ENCODE data around the gene ORAI1.
"Not testable (repeated sequence)": the region's sequence is repeated elsewhere in the genome, so short reads cannot be mapped to it uniquely, and the experiment has no call there.

ORAI1 gene

GRCh38 chr12:121608301-121608700 lies 18.0 kb upstream of the ORAI1 start:
- DNase-seq: no peak

GRCh38 chr12:121610239-121611149 lies 15.8 kb upstream of the ORAI1 start:
- no peak for DNase-seq

- peak in 1 of 2 experiments; percentile 11 for DNase-seq
Observed at GRCh38 chr12:121611306-121611705, 15.0 kb upstream of the ORAI1 start.

DNA sequence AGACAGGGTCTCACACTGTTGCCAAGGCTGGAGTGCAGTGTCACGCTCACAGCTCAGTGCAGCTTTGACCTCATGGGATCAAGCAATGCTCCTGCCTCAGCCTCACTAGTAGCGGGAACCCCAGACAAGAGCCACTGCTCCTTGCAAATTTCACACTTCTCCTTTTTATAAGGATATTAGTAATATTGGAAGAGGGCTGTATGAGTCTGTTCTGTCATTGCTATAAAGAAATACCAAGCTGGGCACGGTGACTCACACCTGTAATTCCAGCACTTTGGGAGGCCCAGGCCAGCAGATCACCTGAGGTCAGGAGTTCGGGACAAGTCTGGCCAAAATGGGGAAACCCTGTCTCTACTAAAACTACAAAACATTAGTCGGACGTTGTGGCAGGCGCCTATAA lies 12.9 kb upstream of the ORAI1 start:
- no peak for DNase-seq

DNA sequence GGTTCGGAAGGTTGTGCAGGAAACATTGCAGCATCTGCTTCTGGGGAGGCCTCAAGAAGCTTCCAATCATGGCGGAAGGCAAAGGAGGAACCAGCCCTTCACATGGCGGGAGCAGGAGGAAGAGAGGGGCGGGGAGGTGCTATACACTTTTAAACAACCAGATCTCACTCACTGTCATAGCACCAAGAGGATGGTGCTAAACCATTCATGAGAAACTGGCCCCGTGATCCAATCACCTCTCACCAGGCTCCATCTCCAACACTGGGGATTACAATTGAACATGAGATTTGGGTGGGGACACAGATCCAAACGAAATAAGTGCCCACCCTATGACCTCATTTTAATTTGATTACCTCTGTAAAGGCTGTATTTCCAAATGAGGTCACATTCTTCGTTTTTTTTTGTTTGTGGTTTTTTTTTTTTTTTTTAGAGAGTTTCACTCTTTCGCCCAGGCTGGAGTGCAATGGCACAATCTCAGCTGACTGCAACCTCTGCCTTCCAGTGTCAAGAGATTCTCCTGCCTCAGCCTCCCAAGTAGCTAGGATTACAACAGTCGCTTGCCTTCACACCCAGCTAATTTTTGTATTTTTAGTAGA lies 11.4 kb upstream of the ORAI1 start:
- DNase-seq: no peak

GRCh38 chr12:121618659-121619233 lies 7.6 kb upstream of the ORAI1 start:
- DNase-seq: no peak

DNA sequence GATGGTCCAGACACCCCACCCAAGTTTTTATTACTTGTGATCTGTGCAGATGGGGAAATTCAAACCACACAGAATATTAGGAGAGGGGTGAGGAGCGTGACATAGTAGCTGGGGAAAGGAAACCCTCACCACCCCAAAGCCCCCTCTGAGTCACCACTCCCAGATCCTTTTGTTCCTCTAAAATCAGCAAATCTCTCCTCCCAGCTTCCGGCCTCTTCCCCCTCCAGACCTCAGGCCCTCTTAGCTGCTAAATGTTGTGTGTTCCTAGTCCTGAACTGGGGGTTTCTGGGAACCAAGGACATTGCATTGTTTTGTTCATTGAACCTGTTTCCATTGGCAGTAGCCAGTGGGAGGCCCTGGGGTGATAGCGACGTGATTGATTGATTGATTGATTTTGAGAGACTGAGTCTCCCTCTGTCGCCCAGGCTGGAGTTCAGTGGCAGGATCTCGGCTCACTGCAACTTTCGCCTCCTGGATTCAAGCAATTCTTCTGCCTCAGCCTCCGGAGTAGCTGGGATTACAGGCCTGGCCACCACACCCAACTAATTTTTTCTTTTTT lies 5.9 kb upstream of the ORAI1 start:
- DNase-seq: no peak

- DNase-seq: peak; percentile 90 to 93
Observed at GRCh38 chr12:121626853-121627640, 717 bp downstream of the ORAI1 start.

DNA sequence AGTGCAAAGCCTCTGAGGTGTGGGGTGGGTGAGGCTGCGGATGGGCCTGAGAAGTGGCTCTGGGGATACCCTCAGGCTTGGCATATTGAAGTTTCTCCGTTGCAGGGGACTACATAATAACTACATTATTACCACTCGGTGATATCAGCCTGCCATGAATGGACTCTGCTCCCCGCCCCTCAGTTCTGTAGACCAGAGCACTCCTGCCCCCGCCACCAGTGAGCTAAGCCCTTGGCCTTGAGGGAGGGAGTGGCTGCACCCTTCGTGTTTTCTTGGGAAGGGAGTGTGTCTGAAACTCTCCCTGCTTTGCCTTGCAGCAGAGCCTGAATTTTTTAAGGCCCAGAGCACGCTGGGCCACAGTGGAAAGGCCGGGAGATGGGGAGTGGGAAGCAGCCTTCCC lies 1.7 kb downstream of the ORAI1 start:
- DNase-seq: no peak

- no peak for DNase-seq
Observed at GRCh38 chr12:121628536-121628935, 2.2 kb downstream of the ORAI1 start.

DNA sequence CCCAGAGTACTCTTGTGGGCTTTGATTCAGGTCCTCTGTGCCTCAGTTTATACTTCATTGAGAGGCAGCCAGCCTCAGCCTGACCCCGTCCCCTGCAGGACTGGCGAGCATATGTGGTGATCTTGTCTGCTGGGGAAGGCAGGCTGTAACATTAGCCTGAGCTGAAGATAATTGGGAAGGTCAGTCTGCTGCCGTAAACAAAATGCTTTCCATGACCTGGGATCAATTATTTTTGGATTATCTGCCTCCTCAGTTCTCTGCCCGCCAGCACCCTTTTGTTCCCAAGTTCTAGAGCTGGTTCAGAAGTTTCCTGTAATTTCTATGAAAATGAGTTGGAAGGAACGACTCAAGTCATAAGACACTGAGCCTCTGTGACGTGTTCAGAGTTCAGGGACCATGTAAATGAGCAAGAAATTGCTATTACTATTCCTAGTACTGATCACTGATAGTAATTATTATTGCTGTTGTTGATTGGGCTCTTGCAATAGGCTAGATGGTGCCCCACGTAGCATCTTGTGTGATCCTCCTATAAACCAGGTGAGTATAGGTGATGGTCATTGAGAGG lies 4.5 kb downstream of the ORAI1 start:
- no peak for DNase-seq

GRCh38 chr12:121632069-121632970 lies 6.0 kb downstream of the ORAI1 start:
- no peak for DNase-seq

DNA sequence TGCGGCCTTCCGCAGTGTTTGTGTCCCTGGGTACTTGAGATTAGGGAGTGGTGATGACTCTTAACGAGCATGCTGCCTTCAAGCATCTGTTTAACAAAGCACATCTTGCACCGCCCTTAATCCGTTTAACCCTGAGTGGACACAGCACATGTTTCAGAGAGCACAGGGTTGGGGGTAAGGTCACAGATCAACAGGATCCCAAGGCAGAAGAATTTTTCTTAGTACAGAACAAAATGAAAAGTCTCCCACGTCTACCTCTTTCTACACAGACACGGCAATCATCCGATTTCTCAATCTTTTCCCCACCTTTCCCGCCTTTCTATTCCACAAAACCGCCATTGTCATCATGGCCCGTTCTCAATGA lies 7.5 kb downstream of the ORAI1 start:
- not testable (repeated sequence) for DNase-seq

- DNase-seq: no peak
Observed at GRCh38 chr12:121634836-121635235, 8.5 kb downstream of the ORAI1 start.

DNA sequence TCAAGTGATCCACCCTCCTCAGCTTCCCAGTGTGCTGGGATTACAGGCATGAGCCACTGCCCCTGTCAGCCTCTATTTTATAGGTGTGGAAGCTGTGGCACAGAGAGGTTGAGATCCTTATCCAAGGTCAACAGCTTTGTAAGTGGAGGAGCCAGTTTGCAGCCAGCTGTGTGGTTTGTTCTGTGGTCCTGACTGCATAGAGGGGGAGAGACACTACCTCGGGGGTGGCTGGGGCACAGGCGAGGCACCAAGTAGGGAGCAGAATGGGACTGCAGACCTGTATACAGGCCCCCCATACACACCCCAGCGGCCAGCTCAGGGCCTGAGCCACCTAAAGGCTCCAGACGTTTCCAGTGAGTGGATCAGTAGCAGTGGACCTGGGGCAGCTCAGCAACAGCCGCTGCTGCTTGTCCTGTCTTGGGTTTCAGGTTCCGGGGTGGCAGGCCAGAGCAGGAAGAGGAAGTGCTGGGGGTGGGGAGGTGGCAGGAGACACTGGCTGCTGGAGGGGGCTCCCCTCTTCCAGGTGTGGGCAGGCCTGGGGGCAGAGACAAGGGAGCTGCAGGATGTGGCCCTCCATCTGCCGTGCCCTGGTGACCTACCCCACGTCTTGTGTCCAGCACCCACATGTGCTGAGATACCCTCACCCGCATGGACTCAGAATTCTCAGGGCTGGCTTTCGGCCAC lies 11.0 kb downstream of the ORAI1 start:
- no peak for DNase-seq

DNA sequence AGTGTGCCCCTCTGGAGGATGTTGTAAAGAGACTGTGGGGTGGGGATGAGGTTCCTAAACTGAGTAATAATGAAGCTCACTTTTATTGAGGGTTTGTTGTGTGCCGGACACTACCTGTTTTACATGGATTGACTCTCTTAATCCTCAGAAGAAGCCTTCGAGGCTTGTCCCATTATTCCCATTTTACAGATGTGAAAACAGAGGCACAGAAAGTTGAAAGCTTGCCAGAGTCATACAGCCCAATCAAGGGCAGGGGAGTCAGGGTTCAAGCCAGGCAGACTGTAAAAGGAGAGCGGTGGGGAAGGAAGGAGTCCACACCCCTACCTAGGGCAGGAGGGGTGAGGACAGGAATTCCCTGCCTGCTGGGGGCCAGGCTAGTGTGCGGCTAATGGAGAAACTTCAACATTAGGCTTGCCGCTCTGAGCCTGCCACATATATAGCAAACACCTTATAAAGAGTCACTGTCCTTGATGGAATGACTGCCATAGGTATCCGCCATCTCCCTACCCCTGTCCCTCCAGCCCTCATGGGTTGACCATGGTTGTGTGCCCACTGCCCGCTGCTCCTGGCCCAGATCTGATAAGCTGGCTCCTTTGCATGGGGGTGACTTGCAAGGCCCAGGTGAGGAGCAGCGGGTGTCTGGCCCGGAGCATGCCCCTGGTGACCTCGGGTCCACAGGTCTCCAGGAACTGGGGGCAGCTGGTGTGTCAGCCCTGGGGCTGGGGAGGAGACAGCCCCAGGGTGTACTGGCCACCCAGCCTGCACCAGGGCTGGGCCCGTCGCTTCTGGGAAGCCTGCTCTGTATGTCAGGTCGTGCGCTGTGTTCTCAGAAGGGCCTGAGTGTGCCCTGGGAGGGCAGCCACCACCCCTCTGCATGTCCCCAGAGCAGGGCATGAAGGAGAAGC lies 12.2 kb downstream of the ORAI1 start:
- DNase-seq: no peak

DNA sequence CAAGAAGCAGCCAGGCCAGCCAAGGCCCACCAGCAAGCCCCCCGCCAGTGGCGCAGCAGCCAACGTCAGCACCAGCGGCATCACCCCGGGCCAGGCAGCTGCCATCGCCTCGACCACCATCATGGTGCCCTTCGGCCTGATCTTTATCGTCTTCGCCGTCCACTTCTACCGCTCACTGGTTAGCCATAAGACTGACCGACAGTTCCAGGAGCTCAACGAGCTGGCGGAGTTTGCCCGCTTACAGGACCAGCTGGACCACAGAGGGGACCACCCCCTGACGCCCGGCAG lies 15.0 kb downstream of the ORAI1 start:
- no peak for DNase-seq

DNA sequence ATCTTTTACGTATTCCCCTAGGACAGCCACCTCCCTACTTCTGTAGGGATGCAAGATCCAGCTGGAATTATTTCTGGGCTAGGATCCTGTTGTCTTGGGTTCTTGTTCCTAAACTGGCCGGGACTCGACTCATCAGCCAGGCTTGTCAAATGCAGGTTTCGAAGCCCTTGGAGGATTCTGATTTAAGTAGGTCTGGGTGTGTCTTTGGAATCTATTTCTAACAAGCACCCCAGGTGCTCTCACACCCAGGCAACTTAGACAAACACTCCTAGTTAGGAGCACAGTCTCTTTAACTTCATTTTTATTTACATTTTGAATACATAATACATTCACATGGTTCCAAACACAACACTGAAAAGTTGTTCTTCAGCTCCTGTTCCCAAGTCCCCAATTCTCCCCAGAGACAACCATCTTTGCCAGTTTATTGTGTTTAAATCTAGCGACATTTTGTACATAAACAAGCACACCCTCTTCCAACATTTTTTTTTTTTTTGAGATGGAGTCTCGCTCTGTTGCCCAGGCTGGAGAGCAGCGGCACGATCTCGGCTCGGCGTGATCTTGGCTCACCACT lies 22.2 kb downstream of the ORAI1 start:
- no peak for DNase-seq

GRCh38 chr12:121649322-121649721 lies 23.0 kb downstream of the ORAI1 start:
- no peak for DNase-seq

All from activated CD4-positive, alpha-beta T cell treated with anti-CD3 and anti-CD28 coated beads, Interleukin-2, amount 50 U/mL, for 4 hours (primary cell).